Activated naive CD4-positive, alpha-beta T cell treated with anti-CD3 and anti-CD28 coated beads, Interleukin-2, amount 10 ng/mL, durations not matched to agents 7 days and 5 days (primary cell): Measurements from ENCODE around the gene GRIK3.

Experiments used
- CTCF ChIA-PET: fragments of 350-600 bp; sonication (Branson Sonifier 250); formaldehyde crosslinking; loops from one replicate; lab custom pipeline; 2021; ENCODE audit warnings: antibody characterized with exemption; lab: Charles Lee
- DNase-seq: peaks from one replicate; pipeline ENCODE4 v3.0.0-alpha.2; 2020
- H3K27ac Mint-ChIP-seq: one replicate; pipeline ENCODE4 v1.8.0; 2021; ENCODE audit warnings: mild to moderate bottlenecking, moderate library complexity, mixed read lengths
- H3K27me3 Mint-ChIP-seq: one replicate; pipeline ENCODE4 v1.8.0; 2021; ENCODE audit warnings: mild to moderate bottlenecking, mixed read lengths
- H3K36me3 Mint-ChIP-seq: one replicate; pipeline ENCODE4 v1.8.0; 2021; ENCODE audit warnings: mixed read lengths
- H3K4me1 Mint-ChIP-seq: one replicate; pipeline ENCODE4 v1.8.0; 2021; ENCODE audit warnings: mixed read lengths
- H3K4me3 Mint-ChIP-seq: one replicate; pipeline ENCODE4 v1.8.0; 2021; ENCODE audit warnings: mild to moderate bottlenecking, moderate library complexity, mixed read lengths
- H3K9me3 Mint-ChIP-seq: one replicate; pipeline ENCODE4 v1.8.0; 2021; ENCODE audit warnings: mixed read lengths

The GRIK3 gene

DNA sequence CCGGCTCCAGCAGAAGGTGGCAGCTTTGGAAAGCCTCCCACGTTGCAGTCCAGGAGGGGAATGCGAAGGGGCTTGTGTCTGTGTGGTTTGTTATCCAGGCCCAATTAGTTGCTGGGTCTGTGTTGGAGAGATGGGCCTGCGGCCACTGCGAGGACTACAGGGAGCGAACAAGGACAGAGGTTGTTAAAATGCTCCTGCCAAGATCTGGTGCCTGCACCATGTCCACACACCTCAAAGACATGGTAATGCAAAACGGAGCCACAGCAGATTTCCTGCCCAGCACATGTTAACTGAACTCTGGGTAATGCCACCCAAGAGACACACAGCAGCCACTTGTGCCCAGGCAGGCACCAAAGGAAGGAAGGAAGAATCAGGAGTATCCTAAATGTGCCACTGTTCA lies 18.6 kb downstream of the GRIK3 start:
- Mint-ChIP-seq H3K27ac (no peak overlapping the region), H3K4me3 (no peak overlapping the region), H3K4me1 (no peaks in the 10 kb centered on the region), H3K27me3 (no peaks in the 10 kb centered on the region), H3K9me3 (no peaks in the 10 kb centered on the region), H3K36me3 (no peaks in the 10 kb centered on the region)
- DNase-seq = no peak
- CTCF ChIA-PET = no interaction called here

DNA sequence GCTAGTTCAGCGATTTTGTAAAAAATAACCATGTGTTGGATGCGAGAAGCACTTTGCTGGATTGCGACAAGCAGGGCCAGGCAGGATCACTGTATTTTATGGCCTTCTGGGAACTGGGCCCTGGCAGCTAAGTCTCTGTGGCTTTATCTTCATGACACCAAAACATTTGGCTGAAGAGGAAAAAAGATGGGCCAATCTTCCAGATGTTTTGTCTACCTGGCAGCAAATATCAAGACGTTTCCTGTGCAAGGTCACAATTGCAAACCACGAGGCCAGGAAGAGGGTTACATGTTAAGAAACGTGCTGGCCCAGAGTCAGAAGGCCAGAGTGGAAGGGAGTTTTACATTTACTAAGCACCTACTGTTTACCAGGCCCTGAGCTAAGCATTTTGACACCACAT lies 22.1 kb downstream of the GRIK3 start:
- no peaks in the 10 kb centered on the region for H3K27me3 Mint-ChIP-seq
- H3K4me1 Mint-ChIP-seq = no peaks in the 10 kb centered on the region
- DNase-seq = no peak
- CTCF ChIA-PET = no interaction called here
- H3K4me3 Mint-ChIP-seq = no peak overlapping the region
- no peaks in the 10 kb centered on the region for H3K9me3 Mint-ChIP-seq
- H3K36me3 Mint-ChIP-seq = no peaks in the 10 kb centered on the region
- no peak overlapping the region for H3K27ac Mint-ChIP-seq

DNA sequence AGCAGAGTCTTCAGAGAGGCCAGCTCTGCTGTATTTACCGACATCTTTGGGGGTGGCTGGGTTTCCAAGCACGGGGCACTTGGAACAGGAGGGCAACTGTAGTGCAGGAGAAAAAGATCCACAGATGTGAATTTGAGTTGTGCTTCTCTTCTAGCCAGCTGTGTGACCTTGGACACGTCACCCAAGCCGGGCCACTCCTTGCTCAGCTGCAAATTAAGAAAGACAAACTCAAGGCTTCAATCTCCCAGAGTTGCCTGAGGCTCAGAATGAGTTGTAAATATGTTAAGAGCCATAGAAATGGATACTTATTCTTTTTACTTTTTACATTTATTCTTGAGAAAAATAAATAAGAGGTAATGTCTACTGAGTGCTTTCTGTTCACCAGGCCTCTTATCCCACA lies 24.3 kb downstream of the GRIK3 start:
- CTCF ChIA-PET = no interaction called here
- Mint-ChIP-seq H3K9me3 (no peaks in the 10 kb centered on the region), H3K4me1 (no peaks in the 10 kb centered on the region), H3K36me3 (no peaks in the 10 kb centered on the region), H3K4me3 (no peak overlapping the region), H3K27me3 (peaks cover 3% of the 10 kb centered on the region), H3K27ac (no peak overlapping the region)
- DNase-seq = no peak

DNA sequence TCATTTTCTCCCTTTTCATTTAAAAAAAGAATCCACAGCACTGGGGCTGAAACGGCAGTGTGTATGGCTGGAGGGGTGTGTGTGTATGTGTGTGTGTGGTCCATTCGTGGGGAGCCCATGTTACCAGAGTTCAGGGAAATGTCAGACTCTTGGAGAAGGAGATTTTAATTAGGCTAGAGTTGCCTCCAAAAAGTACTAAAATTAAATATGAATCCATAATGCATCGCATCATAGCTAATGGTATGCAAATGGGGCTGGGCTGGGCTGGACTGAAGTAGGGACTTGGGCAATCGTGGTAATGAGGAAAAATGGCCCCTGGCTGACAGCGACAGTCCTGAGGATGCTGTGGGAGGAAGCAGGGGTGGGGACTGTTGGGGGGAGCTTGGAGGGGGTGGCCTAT lies 24.8 kb downstream of the GRIK3 start:
- CTCF ChIA-PET = no interaction called here
- Mint-ChIP-seq H3K4me1 (no peaks in the 10 kb centered on the region), H3K27ac (no peak overlapping the region), H3K27me3 (peaks cover 4% of the 10 kb centered on the region), H3K36me3 (no peaks in the 10 kb centered on the region), H3K4me3 (no peak overlapping the region), H3K9me3 (no peaks in the 10 kb centered on the region)
- no peak for DNase-seq

DNA sequence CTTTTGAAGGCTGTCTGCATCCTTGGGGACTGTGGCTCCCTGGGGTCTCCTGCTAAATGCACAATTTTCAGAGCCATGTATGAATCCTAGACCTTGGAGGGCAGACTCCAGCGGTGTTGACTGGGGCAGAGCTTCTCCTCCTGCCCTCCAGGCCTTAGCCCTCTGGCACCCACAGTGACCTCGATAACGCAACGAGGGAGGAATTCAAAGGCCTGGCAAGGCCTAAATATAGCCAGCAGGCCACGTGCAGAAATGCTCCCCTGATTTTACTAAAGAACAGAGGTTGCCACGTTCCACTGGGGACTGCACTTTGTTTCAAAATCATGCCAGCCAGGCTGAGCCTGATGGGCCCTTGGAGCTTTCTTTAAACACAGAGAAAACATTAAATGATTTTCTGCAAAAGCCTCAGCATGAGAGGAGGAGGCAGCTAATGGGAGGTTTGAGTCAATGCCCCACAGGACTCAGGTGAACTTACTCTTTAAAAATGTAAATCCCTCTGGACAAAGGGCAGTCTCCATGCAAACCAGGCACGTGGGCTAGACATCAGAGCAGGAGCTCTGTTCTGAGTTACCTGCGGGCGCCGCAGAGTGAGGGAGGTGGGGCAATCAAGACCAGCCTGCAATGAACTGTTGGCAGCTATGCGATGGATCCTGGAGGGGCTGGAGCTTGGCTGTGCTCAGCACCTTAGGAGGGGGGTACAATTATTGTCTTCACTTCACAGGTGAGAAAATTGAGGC lies 28.0 kb downstream of the GRIK3 start:
- CTCF ChIA-PET = no interaction called here
- Mint-ChIP-seq H3K27me3 (peaks cover 4% of the 10 kb centered on the region), H3K4me3 (no peak overlapping the region), H3K36me3 (no peaks in the 10 kb centered on the region), H3K9me3 (no peaks in the 10 kb centered on the region), H3K4me1 (no peaks in the 10 kb centered on the region), H3K27ac (no peak overlapping the region)
- DNase-seq = no peak

DNA sequence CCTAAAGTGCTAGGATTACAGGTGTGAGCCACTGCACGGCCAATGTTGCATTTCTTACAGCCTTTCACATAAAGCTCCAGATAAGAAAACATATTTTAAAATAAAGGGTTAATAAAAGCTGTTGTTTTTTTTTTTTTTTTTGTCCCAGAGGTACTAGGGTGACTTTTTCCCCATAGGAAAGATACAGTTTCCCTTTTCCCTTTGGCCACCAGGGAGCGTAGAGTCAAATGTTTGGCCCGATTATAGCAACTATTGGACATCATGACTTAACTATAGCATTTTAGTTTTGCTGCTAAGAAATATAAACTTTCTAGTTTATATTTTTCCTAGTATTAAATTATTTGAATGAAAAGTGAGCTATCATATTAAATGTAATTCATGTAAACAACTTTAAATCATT lies 31.4 kb downstream of the GRIK3 start:
- Mint-ChIP-seq H3K27ac (no peak overlapping the region), H3K4me1 (no peaks in the 10 kb centered on the region), H3K27me3 (peaks cover 4% of the 10 kb centered on the region), H3K36me3 (no peaks in the 10 kb centered on the region), H3K9me3 (no peaks in the 10 kb centered on the region), H3K4me3 (no peak overlapping the region)
- no peak for DNase-seq
- CTCF ChIA-PET = no interaction called here

DNA sequence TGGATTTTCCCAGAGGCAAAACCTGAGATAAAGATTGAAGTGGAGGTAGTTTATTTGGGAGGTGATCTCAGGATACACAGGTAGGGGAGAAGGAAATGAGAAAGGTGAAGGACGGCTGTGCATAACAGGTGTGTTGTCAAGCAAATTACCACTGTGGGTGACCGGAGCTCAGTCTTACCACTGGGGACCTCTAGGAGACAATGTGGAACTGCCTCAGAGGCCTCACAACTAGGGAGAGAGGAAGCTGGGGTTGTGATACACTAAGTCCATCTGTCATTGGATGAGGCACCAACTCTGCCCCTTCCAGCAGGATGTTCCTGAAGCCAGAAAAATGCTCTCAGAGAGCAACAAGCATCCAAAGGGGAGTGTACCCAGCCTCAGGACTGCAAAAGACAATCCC lies 32.6 kb downstream of the GRIK3 start:
- peaks cover 4% of the 10 kb centered on the region for H3K27me3 Mint-ChIP-seq
- H3K4me3 Mint-ChIP-seq = no peak overlapping the region
- no peaks in the 10 kb centered on the region for H3K36me3 Mint-ChIP-seq
- H3K27ac Mint-ChIP-seq = no peak overlapping the region
- H3K4me1 Mint-ChIP-seq = no peaks in the 10 kb centered on the region
- CTCF ChIA-PET = no interaction called here
- no peak for DNase-seq
- H3K9me3 Mint-ChIP-seq = no peaks in the 10 kb centered on the region

DNA sequence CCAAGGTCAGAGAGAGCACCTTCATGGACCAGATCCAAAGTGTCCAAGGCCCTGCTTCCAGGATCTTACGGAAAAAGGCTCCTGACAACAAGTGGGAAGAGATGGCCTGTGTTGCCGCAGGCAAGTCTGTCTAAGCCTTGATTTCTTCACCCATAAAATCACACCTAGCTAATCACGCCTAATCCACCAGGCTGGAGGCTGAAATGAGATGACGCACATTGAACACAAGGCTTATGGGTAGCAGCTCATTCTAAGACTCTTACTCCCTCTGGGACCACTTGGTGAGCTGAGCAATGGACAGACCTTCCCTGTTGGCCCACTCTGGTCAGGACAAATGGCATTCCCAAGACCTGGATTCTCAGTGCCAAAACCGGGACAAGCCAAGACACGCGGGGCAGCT lies 38.2 kb downstream of the GRIK3 start:
- Mint-ChIP-seq H3K27ac (no peak overlapping the region), H3K9me3 (no peaks in the 10 kb centered on the region), H3K27me3 (no peaks in the 10 kb centered on the region), H3K36me3 (no peaks in the 10 kb centered on the region), H3K4me1 (no peaks in the 10 kb centered on the region), H3K4me3 (no peak overlapping the region)
- DNase-seq = no peak
- CTCF ChIA-PET = no interaction called here

DNA sequence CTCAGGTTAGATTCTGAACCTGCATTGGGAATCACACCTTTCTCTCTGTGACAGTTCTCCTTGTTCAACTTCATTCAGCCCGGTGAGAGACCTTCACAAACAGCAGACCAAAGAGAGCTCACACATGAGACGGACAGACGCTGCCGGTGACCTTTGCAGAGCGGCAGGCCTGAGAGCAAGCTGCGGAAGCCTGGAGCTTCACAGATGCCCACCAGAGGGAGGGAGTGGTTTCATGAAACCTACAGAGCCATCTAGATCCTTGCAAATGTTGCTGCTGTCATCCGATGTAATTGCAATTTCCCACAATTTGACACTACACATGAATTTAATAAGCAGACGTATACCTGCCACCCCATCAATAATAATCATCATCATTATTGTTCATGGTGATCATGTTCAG lies 39.4 kb downstream of the GRIK3 start:
- Mint-ChIP-seq H3K36me3 (no peaks in the 10 kb centered on the region), H3K9me3 (no peaks in the 10 kb centered on the region), H3K27me3 (no peaks in the 10 kb centered on the region), H3K4me3 (no peak overlapping the region), H3K27ac (no peak overlapping the region), H3K4me1 (no peaks in the 10 kb centered on the region)
- CTCF ChIA-PET = no interaction called here
- no peak for DNase-seq

DNA sequence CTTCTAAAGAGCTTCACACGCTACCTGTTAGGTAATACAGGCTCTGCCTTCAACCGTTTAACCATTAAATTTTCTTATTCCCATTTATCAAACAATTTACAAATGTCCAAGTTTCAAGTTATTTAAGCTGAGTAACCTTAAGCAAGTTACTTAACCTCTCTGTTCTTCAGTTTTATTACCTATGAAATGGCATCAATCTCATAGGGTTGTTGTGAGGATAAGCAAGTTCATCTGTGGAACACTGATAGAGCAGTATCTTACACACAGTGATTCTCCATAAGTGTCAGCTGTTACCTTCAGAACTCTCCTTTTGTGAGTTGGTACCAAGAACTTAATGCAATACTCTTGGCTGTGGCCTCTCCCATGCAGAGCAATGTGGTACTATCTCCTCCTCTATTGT lies 40.0 kb downstream of the GRIK3 start:
- Mint-ChIP-seq H3K27me3 (no peaks in the 10 kb centered on the region), H3K4me3 (no peak overlapping the region), H3K4me1 (no peaks in the 10 kb centered on the region), H3K27ac (no peak overlapping the region), H3K9me3 (no peaks in the 10 kb centered on the region), H3K36me3 (no peaks in the 10 kb centered on the region)
- no peak for DNase-seq
- CTCF ChIA-PET = no interaction called here

DNA sequence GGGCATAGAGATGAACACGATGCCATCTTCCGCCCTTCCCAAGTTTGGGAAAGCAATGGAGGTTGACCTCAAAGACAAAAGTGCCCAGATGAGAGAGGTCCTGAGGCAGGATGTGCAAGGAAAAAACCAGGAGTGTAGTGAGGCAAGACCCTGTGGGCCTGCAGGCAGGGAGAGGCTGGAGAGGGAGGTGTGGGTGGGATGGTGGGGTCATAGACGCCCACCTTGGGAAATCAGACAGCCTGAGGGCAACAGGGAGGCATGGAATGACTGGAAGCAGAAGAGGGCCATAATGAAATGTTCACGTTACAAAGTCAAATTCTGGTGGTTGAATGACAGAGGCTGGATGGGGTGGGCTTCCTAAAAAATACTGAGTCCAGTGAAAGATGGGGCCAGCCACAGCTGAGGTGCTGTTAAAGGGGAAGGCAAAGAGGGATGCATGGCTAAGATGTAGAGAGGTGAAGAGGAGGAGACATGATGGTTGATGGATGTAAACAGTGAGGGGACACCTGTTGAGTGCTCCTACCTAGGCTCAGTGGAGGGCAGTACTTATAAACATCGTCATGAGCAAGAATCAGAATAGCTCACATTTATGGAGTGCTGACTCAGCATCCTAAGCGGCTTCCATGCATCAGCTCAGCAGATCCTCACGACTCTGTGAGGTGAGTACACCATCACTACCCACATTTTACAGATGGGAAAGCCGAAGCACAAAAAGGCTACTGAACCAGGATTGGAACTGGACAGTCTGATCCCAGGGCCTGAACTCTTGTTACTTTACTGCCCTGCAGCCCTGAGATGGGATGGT lies 42.0 kb downstream of the GRIK3 start:
- Mint-ChIP-seq H3K27ac (no peak overlapping the region), H3K4me3 (no peak overlapping the region), H3K4me1 (no peaks in the 10 kb centered on the region)

DNA sequence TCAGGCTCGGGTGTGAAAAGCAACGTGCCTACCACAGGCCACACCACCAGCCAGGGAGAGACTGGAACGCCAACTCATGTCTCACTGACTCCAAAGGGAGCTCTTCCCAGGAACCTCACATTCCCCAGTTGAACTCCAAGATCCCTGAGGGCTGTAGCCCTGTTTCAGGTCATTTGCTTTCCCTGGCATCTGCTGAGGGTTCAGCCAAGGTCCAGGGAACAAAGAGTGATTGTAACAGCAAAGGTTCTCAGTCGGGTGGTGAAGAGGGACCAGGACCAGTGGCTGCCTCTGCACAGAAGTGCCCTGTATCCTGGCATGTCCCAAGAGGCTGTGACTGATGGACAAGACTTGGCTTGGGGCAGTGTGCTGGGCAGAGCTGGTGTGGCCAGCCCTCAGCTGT lies 42.8 kb downstream of the GRIK3 start:
- Mint-ChIP-seq H3K27me3 (no peaks in the 10 kb centered on the region), H3K9me3 (no peaks in the 10 kb centered on the region), H3K36me3 (no peaks in the 10 kb centered on the region), H3K27ac (no peak overlapping the region), H3K4me3 (no peak overlapping the region), H3K4me1 (no peaks in the 10 kb centered on the region)
- CTCF ChIA-PET = interaction anchor here (0.6 kb wide), 1 partner anchor 461 kb away, joined by 4 read pairs; no protein-coding TSS in a partner anchor
- DNase-seq = no peak

More for the DNA sequence above, 42.0 kb downstream of the GRIK3 start:
- CTCF ChIA-PET = interaction anchor here (0.6 kb wide), 1 partner anchor 462 kb away, joined by 4 read pairs; no protein-coding TSS in a partner anchor
- H3K36me3 Mint-ChIP-seq = no peaks in the 10 kb centered on the region
- H3K9me3 Mint-ChIP-seq = no peaks in the 10 kb centered on the region
- H3K27me3 Mint-ChIP-seq = no peaks in the 10 kb centered on the region
- DNase-seq = no peak

DNA sequence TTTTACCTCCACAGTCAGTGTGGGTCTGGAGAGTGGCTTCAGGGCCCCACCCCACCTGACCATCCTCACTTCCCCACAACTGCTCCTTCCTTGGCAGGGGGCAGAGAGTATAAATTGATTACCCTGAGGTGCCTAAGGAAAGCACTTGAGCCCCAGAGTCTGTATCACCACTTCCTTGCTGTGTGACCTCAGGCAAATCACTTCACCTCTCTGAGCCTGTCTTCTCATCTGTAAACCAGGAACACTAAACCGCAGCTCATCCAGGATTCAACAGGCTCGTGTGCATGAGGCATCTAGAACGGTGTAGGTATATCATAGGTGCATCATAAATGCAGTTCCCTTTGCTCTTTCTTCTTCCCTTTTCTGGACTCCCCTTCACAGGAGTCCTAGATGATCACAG lies 43.4 kb downstream of the GRIK3 start:
- no peaks in the 10 kb centered on the region for H3K9me3 Mint-ChIP-seq
- H3K27me3 Mint-ChIP-seq = no peaks in the 10 kb centered on the region
- no peak overlapping the region for H3K27ac Mint-ChIP-seq
- no peaks in the 10 kb centered on the region for H3K4me1 Mint-ChIP-seq
- CTCF ChIA-PET = no interaction called here
- DNase-seq = no peak
- H3K4me3 Mint-ChIP-seq = no peak overlapping the region
- H3K36me3 Mint-ChIP-seq = no peaks in the 10 kb centered on the region

DNA sequence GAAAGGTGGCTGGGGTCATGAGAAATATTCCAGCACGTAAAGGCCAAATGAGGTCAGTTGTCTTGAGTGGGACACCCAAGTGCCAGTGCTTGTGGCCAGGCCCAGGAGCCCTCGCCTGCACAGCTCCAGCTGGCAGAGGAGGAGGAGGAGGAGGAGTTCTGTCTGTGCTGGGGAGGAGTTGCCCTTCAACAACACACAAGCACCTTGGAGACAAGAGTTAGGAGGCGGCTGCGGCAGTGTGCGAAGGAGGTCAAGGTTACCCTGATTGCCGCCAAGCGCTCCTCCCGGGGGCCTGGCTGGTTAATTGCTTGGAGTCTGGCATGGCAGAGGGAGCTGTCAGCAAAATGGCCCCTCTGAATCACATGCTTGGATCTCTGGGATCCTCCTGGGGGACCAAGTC lies 45.1 kb downstream of the GRIK3 start:
- Mint-ChIP-seq H3K4me1 (no peaks in the 10 kb centered on the region), H3K4me3 (no peak overlapping the region), H3K27me3 (no peaks in the 10 kb centered on the region), H3K27ac (no peak overlapping the region), H3K36me3 (no peaks in the 10 kb centered on the region), H3K9me3 (no peaks in the 10 kb centered on the region)
- DNase-seq = no peak
- CTCF ChIA-PET = interaction anchor here (0.6 kb wide), 1 partner anchor 198 kb away, joined by 3 read pairs; no protein-coding TSS in a partner anchor

DNA sequence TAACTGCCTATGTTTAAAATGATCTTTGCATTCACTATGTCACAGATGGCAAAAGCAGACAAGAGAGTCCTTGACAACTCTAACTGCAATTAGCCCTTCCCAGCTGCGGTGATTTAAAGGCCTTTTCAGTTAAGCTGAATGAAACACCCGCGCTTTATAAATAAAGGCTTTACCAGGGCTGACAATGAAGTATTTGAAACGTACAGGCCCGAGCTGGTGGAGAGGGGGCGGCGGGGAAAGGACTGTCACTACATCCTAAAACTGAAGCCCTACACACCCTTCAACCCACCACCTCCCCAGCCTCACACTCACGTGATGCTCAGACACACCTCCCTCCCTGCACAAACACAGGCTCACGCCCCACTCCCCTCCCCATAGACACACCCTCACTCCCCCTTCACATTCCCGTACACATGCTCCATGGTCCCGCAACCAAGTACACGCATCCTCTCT lies 45.5 kb downstream of the GRIK3 start:
- Mint-ChIP-seq H3K27me3 (no peaks in the 10 kb centered on the region), H3K4me1 (no peaks in the 10 kb centered on the region), H3K27ac (no peak overlapping the region), H3K36me3 (no peaks in the 10 kb centered on the region), H3K9me3 (no peaks in the 10 kb centered on the region), H3K4me3 (no peak overlapping the region)
- DNase-seq = no peak
- CTCF ChIA-PET = no interaction called here
